GM23338 (cell line): Measurements from ENCODE around the gene LDLRAD2.

Source experiments
- CREB1 ChIP-seq: fragments of 250-450 bp; sonication (Bioruptor Pico); IDR thresholded peaks from 2 replicates; pipeline ENCODE4 v1.5.0; 2020; ENCODE audit warnings: low read depth, mild to moderate bottlenecking, moderate library complexity
- EZH2 ChIP-seq: fragments of 200-600 bp; sonication (generic); IDR thresholded peaks from one replicate; pipeline ENCODE4 v1.8.0; 2017; ENCODE audit warnings: antibody characterized with exemption, mild to moderate bottlenecking, low read depth; ENCODE audit not compliant: unreplicated experiment
- EZH2phosphoT487 ChIP-seq: fragments of 200-600 bp; sonication (generic); IDR thresholded peaks from one replicate; pipeline ENCODE4 v1.8.1; 2018; ENCODE audit warnings: antibody characterized with exemption; ENCODE audit not compliant: unreplicated experiment
- NANOG ChIP-seq: IDR thresholded peaks from 2 replicates; pipeline ENCODE4 v1.6.1; 2016; ENCODE audit warnings: antibody characterized with exemption, borderline replicate concordance
- POLR2AphosphoS5 ChIP-seq: IDR thresholded peaks from 2 replicates; pipeline ENCODE4 v1.6.1; 2016; ENCODE audit warnings: antibody characterized with exemption, low read depth
- TF ChIP-seq, protein P1 (sequence below), 2 experiments: fragments of 200-600 bp in 1 of 2; sonication (generic) in 1 of 2; conservative IDR thresholded peaks; 2 replicates each; pipeline versions ENCODE4 v1.5.1 to v1.6.1; 2016 to 2017; ENCODE audit warnings: antibody characterized with exemption in 2 of 2, low read depth in 2 of 2, mild to moderate bottlenecking in 2 of 2, moderate library complexity in 1 of 2
- TF ChIP-seq, protein P2 (sequence below): IDR thresholded peaks from one replicate; pipeline ENCODE4 v1.6.1; 2018; ENCODE audit warnings: antibody characterized with exemption; ENCODE audit not compliant: unreplicated experiment

DNA sequence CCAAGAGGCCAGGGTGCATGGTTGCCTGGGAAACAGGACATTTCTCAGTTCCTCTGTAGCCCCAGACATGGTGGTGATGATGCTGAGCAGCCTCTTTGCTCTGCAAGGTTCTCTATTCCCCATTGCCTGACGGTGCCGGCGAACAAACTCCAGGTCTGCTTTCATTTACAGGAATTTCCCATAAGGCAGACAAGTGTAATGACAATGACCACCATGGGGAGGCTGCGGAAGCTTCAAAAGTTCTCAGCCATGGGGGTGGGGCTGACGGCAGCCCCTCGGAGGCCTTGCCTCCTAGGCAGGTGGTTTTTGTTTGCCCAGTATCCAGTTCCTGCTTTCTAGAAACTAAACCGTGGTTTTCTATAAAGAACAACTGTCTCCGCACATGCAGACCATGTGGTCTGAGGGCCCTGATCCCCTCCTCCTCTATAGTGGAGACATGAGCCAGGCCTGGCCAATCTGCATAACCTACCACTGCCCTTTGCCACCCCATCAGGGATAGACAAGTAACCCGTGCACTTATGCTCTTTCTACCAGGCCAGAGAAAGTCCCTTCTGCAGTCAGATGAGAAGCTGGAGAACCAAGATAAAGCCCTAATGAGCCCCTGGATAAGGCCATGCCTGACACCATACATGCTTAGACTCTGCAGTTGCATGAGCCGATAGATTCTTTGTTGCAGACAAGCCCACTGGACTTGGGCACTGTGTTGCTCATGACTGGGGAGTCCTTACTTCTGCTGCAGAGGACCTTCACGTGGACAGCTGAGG is 54.1 kb downstream of the LDLRAD2 start:
- TF ChIP-seq CREB1 (CRISPR knock-in tag) = 0 out of 2 replicates have a peak, but pooled peaks have one; percentile 23
- TF ChIP-seq, protein P1, sequence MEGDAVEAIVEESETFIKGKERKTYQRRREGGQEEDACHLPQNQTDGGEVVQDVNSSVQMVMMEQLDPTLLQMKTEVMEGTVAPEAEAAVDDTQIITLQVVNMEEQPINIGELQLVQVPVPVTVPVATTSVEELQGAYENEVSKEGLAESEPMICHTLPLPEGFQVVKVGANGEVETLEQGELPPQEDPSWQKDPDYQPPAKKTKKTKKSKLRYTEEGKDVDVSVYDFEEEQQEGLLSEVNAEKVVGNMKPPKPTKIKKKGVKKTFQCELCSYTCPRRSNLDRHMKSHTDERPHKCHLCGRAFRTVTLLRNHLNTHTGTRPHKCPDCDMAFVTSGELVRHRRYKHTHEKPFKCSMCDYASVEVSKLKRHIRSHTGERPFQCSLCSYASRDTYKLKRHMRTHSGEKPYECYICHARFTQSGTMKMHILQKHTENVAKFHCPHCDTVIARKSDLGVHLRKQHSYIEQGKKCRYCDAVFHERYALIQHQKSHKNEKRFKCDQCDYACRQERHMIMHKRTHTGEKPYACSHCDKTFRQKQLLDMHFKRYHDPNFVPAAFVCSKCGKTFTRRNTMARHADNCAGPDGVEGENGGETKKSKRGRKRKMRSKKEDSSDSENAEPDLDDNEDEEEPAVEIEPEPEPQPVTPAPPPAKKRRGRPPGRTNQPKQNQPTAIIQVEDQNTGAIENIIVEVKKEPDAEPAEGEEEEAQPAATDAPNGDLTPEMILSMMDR (conservative IDR thresholded peaks at IDR 0.05; ENCODE audit: low read depth in 2 of 2) = peak in 1 of 2 experiments; percentile 23; a peak in 2 of 4 replicates
- no peak for TF ChIP-seq EZH2
- no peak for TF ChIP-seq EZH2phosphoT487
- no peak for TF ChIP-seq NANOG
- TF ChIP-seq POLR2AphosphoS5 = no peak
- TF ChIP-seq, protein P2, sequence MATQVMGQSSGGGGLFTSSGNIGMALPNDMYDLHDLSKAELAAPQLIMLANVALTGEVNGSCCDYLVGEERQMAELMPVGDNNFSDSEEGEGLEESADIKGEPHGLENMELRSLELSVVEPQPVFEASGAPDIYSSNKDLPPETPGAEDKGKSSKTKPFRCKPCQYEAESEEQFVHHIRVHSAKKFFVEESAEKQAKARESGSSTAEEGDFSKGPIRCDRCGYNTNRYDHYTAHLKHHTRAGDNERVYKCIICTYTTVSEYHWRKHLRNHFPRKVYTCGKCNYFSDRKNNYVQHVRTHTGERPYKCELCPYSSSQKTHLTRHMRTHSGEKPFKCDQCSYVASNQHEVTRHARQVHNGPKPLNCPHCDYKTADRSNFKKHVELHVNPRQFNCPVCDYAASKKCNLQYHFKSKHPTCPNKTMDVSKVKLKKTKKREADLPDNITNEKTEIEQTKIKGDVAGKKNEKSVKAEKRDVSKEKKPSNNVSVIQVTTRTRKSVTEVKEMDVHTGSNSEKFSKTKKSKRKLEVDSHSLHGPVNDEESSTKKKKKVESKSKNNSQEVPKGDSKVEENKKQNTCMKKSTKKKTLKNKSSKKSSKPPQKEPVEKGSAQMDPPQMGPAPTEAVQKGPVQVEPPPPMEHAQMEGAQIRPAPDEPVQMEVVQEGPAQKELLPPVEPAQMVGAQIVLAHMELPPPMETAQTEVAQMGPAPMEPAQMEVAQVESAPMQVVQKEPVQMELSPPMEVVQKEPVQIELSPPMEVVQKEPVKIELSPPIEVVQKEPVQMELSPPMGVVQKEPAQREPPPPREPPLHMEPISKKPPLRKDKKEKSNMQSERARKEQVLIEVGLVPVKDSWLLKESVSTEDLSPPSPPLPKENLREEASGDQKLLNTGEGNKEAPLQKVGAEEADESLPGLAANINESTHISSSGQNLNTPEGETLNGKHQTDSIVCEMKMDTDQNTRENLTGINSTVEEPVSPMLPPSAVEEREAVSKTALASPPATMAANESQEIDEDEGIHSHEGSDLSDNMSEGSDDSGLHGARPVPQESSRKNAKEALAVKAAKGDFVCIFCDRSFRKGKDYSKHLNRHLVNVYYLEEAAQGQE = no peak
